ENCODE data around the gene TMPRSS6.

The TMPRSS6 gene

DNA sequence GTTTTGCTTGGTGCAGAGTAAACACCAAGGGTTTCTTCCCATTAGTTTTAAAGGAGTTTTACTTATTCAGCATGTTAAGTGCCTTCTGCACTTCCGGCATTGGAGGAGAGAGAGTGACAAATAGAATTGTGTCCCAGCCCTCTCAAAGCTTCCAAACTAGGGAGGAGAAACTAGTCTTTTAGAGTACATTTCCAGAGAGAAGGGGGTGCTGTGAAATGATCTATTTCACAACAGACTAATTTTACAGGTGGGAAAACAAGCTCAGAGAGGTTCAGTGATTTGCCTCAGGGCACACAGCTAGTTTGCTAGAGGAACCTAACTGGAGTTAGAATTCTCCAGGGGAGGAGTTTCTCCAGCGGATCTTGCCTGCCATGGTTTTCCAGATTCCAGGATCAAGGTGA lies 77.4 kb downstream of the TMPRSS6 start:
- TF ChIP-seq, protein P1, sequence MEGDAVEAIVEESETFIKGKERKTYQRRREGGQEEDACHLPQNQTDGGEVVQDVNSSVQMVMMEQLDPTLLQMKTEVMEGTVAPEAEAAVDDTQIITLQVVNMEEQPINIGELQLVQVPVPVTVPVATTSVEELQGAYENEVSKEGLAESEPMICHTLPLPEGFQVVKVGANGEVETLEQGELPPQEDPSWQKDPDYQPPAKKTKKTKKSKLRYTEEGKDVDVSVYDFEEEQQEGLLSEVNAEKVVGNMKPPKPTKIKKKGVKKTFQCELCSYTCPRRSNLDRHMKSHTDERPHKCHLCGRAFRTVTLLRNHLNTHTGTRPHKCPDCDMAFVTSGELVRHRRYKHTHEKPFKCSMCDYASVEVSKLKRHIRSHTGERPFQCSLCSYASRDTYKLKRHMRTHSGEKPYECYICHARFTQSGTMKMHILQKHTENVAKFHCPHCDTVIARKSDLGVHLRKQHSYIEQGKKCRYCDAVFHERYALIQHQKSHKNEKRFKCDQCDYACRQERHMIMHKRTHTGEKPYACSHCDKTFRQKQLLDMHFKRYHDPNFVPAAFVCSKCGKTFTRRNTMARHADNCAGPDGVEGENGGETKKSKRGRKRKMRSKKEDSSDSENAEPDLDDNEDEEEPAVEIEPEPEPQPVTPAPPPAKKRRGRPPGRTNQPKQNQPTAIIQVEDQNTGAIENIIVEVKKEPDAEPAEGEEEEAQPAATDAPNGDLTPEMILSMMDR (IDR thresholded peaks at IDR 0.05; ENCODE audit: insufficient read depth, low read depth, low read length, missing control alignments) = no peak
- H3K4me3 ChIP-seq (ENCODE audit: low read depth, low read length) = no peak overlapping the region

DNA sequence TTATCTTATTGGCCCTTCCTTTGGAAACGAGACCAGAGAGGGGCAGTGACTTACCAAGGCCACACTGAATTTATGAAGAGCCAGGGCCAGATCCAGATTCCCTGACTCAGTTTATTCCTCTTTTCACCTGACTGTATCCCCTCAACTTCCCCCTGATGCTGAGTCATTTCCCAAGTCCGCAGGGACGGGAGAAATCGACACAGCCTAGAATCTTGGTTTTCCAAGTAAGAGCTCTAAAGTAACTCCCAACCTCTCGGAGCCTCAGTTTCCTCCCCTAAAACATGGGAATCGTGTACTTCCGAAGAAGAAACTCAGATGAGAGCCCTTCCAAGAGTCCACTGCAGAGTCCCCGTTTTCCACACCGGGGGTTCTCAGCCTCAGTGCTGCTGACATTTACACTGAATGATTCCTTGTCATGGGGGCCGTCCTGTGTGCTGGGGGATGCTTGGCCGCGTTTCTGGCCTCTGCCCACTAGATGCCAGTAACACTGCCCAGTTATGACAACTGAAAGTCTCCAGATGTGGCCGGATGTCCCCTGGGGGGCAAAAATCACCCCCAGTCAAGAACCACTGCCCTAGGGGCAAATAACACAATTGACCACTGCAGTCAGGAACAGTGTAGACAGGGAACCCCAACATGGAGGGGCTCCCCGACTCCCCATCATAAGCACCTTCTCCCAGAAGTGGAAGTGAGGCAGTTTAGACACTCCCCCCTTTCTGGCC lies 78.8 kb downstream of the TMPRSS6 start:
- TF ChIP-seq, protein P1 (IDR thresholded peaks at IDR 0.05; ENCODE audit: insufficient read depth, low read depth, low read length, missing control alignments) = no peak
- H3K4me3 ChIP-seq (ENCODE audit: low read depth, low read length) = no peak overlapping the region
- DNase-seq (ENCODE audit: low read depth) = no peak

More for the DNA sequence above, 77.4 kb downstream of the TMPRSS6 start:
- DNase-seq (ENCODE audit: low read depth) = no peak

DNA sequence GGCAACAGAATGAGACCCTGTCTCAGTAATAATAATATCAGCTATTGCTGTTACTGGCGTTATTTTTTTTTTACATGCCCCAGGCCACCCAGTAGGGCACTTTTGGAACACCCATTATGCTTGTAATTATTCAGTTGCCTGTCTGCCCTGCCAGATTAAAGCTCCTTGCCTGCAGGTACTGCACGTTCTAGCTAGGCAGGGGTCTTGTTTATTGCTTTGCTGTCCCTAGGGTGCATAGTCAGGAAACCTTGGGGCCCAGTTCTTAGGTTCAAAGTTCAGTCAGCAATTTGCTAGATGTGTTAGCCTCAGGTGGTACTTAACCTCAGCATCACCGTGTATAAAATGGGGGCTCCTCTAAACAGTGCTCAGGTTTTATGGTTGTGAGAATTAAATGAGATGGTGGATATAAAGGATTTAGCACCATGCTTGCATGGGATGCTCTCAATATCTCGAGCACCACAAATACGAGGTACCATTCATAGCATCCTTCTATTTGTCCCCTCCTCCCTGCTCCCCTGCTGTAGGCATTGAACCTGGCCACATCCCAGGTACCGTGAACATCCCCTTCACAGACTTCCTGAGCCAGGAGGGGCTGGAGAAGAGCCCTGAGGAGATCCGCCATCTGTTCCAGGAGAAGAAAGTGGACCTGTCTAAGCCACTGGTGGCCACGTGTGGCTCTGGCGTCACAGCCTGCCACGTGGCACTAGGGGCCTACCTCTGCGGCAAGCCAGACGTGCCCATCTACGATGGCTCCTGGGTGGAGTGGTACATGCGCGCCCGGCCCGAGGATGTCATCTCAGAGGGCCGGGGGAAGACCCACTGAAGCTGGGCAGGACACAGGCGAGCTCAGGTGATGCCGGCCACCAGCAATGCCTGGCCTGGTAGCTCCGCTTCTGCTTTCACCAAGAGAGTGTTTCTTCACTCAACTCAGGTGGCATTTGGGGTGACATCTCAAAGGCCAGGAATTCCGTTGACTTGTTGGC lies 80.5 kb downstream of the TMPRSS6 start:
- DNase-seq (ENCODE audit: low read depth) = no peak
- H3K4me3 ChIP-seq (ENCODE audit: low read depth, low read length) = no peak overlapping the region
- TF ChIP-seq, protein P1 (IDR thresholded peaks at IDR 0.05; ENCODE audit: insufficient read depth, low read depth, low read length, missing control alignments) = no peak

DNA sequence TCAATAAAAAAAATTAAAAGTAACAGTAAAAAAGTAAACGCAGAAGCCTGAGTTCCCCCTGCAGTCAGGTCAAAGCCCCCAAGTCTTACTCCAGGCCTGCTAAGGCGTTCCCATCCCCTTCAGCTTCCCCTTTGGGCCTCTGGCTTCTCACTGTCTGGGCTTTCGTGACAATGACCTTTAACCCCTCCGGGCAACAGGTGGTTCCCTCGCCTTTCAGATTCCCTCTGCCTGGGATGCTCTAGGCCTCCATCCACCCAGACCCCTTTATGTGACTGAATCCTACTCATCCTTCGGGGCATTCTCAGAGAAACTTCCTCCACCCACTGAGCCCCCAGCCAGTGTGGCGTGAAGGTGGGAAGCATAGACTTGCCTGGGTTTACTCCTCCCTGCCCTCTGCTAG lies 82.0 kb downstream of the TMPRSS6 start:
- no peak for DNase-seq (ENCODE audit: low read depth)
- H3K4me3 ChIP-seq (ENCODE audit: low read depth, low read length) = no peak overlapping the region
- TF ChIP-seq, protein P1 (IDR thresholded peaks at IDR 0.05; ENCODE audit: insufficient read depth, low read depth, low read length, missing control alignments) = no peak

DNA sequence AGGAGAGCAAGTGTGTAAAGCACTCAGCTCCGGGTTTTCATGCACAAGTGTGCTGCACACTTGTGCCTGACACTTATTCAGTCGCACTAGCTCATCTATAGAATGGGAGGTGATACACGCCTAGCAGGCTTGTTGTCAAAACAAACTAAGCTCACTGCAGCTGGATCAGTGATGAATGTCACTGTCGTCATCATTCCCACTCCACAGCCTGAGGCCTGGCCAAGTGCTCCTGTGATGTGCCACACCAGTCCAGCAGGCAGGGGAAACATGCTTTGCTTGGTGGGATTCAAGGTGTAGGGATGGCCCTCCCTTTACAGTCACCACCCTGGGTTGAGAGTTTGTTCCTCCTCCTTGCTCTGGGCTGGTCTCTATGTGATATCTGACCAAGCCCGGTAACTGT lies 83.2 kb downstream of the TMPRSS6 start:
- TF ChIP-seq, protein P1 (IDR thresholded peaks at IDR 0.05; ENCODE audit: insufficient read depth, low read depth, low read length, missing control alignments) = no peak
- no peak for DNase-seq (ENCODE audit: low read depth)
- H3K4me3 ChIP-seq (ENCODE audit: low read depth, low read length) = no peak overlapping the region

DNA sequence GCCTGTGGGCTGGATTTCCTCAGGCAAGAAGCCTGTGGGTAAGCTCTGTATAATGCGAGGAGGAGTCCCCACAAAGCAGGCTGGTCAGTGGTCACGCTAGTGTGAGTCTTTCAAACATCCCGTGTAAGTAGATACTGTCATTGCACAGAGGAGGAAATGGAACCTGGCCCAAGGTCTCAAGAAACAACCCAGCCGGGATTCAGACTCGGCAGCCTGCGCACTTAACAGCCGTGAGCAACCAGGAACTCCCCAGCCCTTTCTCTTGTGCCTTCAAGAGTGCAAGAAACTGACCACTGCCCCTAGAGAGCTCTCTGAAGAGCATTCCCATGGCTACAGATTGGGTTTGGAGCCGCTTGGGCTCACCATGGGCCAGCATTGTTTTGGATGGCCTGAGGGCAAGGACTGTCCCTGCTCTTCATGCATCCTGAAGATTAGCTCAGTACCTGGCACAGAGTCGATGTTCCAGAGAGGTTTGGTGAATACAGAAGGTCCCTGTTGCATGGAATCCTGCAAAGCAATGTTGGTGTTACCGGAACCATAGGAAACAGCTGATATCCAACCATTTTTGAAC lies 83.9 kb downstream of the TMPRSS6 start:
- TF ChIP-seq, protein P1 (IDR thresholded peaks at IDR 0.05; ENCODE audit: insufficient read depth, low read depth, low read length, missing control alignments) = no peak
- no peak for DNase-seq (ENCODE audit: low read depth)
- H3K4me3 ChIP-seq (ENCODE audit: low read depth, low read length) = no peak overlapping the region
